ENCODE measurements around the gene DNM1. TPM values are rescaled to one million over a fixed set of nuclear protein-coding genes. Genes with fewer than 3 reads are reported as not detected.

DNM1 gene
- total RNA-seq, 4 donors from 2014 or later = 4.7 to 9.2 (median 5.4) TPM

- peak overlapping the region; percentile 44 to 70 (median 66) for H3K27ac ChIP-seq
- H3K4me3 ChIP-seq (replicated peaks in 1 of 3) = no peak overlapping the region
- DNase-seq = peak; percentile 13 to 31
- no peaks in the 10 kb centered on the region for H3K9me3 ChIP-seq
- 53 to 66% methylated on average over 5 of the region's 5 CpGs for WGBS, 2 donors
- no peaks in the 10 kb centered on the region for H3K36me3 ChIP-seq
- H3K27me3 ChIP-seq = no peaks in the 10 kb centered on the region
- intact Hi-C loops (cut with DNase I) = no loop called here
- H3K4me1 ChIP-seq = peaks cover 21 to 45% of the 10 kb centered on the region in 2 donors
- TF ChIP-seq POLR2A (IDR thresholded peaks at IDR 0.05) (no peak), CTCF (IDR thresholded peaks at IDR 0.05) (no peak)
Observed at GRCh38 chr9:128280084-128280622, 77.0 kb downstream of the DNM1 start.

GRCh38 chr9:128282500-128282899, 79.3 kb downstream of the DNM1 start:
- intact Hi-C loops (cut with DNase I) = no loop called here
- WGBS, 2 donors = 89 to 95% methylated on average over 6 of the region's 6 CpGs
- H3K9me3 ChIP-seq = no peaks in the 10 kb centered on the region
- no peak overlapping the region for H3K27ac ChIP-seq
- no peak for DNase-seq
- no peaks in the 10 kb centered on the region for H3K27me3 ChIP-seq
- no peaks in the 10 kb centered on the region for H3K36me3 ChIP-seq
- TF ChIP-seq POLR2A (IDR thresholded peaks at IDR 0.05) (no peak), CTCF (IDR thresholded peaks at IDR 0.05) (no peak)
- H3K4me1 ChIP-seq = peaks cover 36 to 60% of the 10 kb centered on the region in 2 donors
- no peak overlapping the region for H3K4me3 ChIP-seq (replicated peaks in 1 of 3)

GRCh38 chr9:128285033-128285784, 82.0 kb downstream of the DNM1 start:
- Histone ChIP-seq H3K4me1 (peaks cover 36 to 53% of the 10 kb centered on the region in 2 donors), H3K4me3 (replicated peaks in 1 of 3) (no peak overlapping the region), H3K36me3 (no peaks in the 10 kb centered on the region), H3K27me3 (no peaks in the 10 kb centered on the region), H3K27ac (peak overlapping the region; percentile 42 to 82 (median 82)), H3K9me3 (no peaks in the 10 kb centered on the region)
- DNase-seq = peak; percentile 85 to 87
- 80 to 83% methylated on average over 10 to 12 of the region's 12 CpGs for WGBS, 2 donors
- intact Hi-C loops (cut with DNase I) = no loop called here
- TF ChIP-seq CTCF (IDR thresholded peaks at IDR 0.05) = peak in 3 of 6 experiments; percentile 15 to 35 (median 28)
- no peak for TF ChIP-seq POLR2A (IDR thresholded peaks at IDR 0.05)

- Histone ChIP-seq H3K4me3 (replicated peaks in 1 of 3) (no peak overlapping the region), H3K4me1 (peaks cover 34 to 48% of the 10 kb centered on the region in 2 donors), H3K27ac (peak overlapping the region; percentile 23 to 82 (median 82)), H3K9me3 (no peaks in the 10 kb centered on the region), H3K36me3 (no peaks in the 10 kb centered on the region), H3K27me3 (no peaks in the 10 kb centered on the region)
- TF ChIP-seq POLR2A (IDR thresholded peaks at IDR 0.05) (no peak), CTCF (IDR thresholded peaks at IDR 0.05) (no peak)
- DNase-seq = peak; percentile 97
- 21 to 43% methylated on average over 6 of the region's 6 CpGs for WGBS, 2 donors
- intact Hi-C loops (cut with DNase I) = no loop called here
Observed at GRCh38 chr9:128286440-128286839, 83.3 kb downstream of the DNM1 start.

Measured in thyroid gland (tissue), 4 donors.